Stimulated activated CD4-positive, alpha-beta T cell treated with anti-CD3 and anti-CD28 coated beads, Interleukin-12 subunit alpha, Interleukin-12 subunit beta, amount 100 ng/mL, for 4 hours (primary cell): ENCODE data around the gene MS4A5.

Experiments
- DNase-seq: peaks from one replicate; pipeline ENCODE4 v3.0.0-alpha.2; 2020

The MS4A5 gene

DNA sequence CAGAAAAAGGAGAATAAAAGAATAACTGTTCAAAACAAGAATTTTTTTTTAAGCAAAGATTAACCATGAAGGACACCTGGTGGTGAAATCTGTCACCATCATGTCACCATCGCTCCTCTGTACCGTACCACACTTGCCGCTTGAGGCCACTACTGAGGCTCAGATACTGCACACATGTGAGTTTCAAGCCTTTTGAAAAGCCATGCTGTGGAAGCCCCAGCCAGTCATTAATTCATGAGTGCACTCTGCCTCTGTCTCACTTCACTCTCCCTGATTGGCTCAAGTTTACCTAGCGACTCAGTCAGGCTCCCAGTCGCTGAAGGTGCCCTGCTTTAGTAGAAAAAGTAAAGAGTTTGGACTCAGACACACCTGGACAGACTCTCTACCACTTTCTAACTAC, 56.6 kb downstream of the MS4A5 start:
- DNase-seq = no peak

DNA sequence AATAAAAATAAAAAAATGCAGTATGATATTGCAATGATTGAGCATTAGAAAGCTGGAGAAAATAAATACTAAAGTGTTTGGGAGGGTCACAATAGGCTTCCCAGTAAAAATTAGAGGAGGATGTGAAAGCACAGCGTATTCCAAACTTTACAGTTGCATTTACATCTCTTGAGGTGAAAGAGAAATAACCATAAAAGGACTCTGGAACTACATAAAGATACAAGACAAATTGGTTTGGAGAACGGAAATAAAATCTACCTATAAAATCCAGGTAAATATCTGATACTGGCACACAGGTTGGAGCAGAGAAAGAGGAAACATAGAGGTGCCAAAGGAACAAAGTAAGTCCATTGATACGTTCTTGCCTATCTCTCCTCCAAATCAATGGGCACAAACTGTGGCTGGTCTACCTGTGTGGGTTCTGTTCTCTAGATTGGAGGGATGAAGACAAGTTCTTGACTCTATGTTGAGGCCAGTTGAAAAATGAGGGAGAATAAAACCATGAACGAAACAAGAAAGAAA, 63.2 kb downstream of the MS4A5 start, which contains the start of gene MS4A12:
Gene MS4A12 (plus strand): TSS at position 291 of the 522 bp plus-strand sequence. CDS start 4,541 bp downstream, outside the sequence.
- DNase-seq = no peak

DNA sequence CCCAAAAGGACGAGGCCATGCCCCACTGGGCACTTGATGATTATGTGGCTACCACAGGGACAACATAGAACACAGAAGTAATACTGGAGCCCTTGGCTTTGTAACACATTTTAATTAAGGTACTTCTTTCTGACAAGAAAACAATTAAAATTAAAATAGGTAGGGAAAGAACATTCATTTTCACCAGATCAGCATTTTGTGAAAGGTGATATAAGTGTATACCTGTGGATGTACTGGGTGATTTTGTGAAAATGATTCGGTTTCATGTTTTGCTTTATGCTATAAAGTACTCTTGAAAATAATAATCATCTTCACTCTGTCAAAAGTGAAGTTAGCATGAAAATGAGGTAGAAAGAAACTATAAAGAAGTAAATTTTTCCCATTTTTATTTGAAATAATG, 64.1 kb downstream of the MS4A5 start:
- DNase-seq = no peak
